Suprapubic skin (tissue), 4 donors: ENCODE results near the gene G6PD.

Experiments
- CTCF ChIP-seq, 2 donors: fragments of 200-600 bp in 1 of 2; fragments of 450-650 bp in 1 of 2; sonication (generic) in 1 of 2; IDR thresholded peaks; one replicate each; pipeline ENCODE4 v1.5.1; 2016 to 2019; ENCODE audit warnings: antibody characterized with exemption in 2 of 2, mild to moderate bottlenecking in 1 of 2, moderate library complexity in 1 of 2
- EP300 ChIP-seq: sonication (generic); formaldehyde crosslinking; IDR thresholded peaks from one replicate; pipeline ENCODE4 v1.6.1; 2017; ENCODE audit warnings: antibody characterized with exemption
- POLR2A ChIP-seq, 2 donors: fragments of 450-650 bp; IDR thresholded peaks; one replicate each; pipeline ENCODE4 v1.6.1; 2017; ENCODE audit warnings: antibody characterized with exemption in 2 of 2, mild to moderate bottlenecking in 2 of 2, moderate library complexity in 2 of 2
- POLR2AphosphoS5 ChIP-seq, 3 donors: sonication (generic); formaldehyde crosslinking; IDR thresholded peaks; one replicate each; pipeline ENCODE4 v1.6.1; 2017; ENCODE audit warnings: antibody characterized with exemption in 3 of 3

GRCh38 chrX:154486052-154486395 is 60.6 kb downstream of the G6PD start:
- TF ChIP-seq CTCF (IDR thresholded peaks at IDR 0.05): no peak
- TF ChIP-seq POLR2A (IDR thresholded peaks at IDR 0.05): no peak
- no peak for TF ChIP-seq EP300
- no peak for TF ChIP-seq POLR2AphosphoS5 (IDR thresholded peaks at IDR 0.05)
